Epidermal melanocyte (primary cell): ENCODE measurements around the gene POLR2E.
"Not testable (repeated sequence)": the region's sequence is repeated elsewhere in the genome, so short reads cannot be mapped to it uniquely, and the experiment has no call there.

Experiments used
- DNase-seq: peaks from one replicate; pipeline ENCODE4 v3.0.0; 2011; ENCODE audit warnings: low spot score; ENCODE audit not compliant: insufficient read length

POLR2E gene

DNA sequence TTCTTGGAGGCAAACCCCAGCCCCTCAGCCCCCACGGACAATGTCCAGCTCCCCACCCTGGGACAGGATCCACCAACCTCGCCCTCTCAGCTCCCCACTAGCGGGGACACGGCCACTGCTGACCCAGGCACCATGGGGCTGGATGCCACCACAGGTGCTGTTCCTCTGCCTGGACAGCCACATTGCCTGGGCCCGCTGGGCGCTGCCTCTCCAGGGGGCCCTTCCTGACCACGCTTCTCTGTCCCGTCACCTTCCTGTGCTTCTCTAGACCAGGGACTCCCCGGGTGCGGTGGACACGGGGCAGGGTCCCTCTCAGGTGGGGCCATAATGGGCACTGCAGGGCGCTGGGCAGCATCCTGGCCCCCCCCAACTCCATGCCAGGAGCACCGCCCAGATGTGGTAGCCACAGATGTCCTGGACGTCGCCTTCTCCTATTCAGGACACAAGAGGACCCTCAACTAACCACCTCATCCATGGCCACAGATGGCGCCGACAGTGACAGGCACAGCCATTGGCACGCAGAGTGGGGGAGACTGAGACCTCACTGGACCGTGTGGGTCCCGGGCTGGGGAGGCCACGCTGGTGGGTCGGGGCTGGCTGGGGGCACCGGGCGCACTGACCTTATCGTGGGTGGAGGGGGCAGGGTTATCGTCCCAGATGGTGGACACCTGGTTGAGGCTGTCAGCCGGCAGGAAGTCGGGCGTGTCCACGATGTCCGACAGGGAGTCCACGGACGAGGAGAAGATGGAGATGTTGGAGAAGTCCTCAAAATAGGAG, 32.0 kb upstream of the POLR2E start:
- DNase-seq: no peak

GRCh38 chr19:1125601-1126467, 30.7 kb upstream of the POLR2E start:
- DNase-seq: no peak

DNA sequence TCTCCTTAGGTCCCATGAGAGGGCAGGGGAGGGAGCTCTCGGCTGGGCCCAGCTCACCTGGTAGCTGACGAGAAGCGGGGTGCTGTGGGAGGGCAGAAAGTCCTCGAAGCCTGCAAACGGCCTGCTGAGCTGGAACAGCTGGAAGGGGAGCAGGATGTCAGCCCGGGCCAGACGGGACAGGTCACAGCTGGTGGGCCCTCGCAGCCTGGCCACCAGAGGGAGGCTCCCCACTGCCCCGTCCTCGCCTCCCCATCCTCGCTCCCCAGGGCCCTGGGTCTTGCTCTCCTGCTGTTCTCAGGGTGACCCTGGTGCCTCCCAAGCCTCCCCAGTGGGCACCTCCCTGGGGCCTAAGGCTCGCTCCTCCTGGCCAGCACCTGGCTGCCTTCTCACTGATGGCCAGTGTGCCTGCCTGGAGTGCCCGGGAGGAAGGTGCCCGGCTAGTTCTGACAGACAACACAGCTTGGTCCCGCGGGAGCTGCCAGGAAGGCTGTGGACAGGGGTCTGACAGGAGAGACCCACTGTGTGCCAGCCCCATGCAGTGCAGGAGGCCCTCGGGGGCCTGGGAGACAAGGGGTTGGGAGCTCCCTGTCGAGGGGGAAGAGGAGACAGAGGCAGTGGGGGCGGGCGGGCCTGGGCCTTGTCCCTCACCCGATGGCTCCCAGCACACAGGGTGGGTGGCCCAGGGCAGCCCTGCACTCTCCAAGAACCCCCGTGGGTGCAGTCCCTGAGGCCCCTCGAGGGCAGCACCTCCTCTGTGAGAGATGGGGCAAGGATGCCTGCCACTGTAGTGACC, 28.9 kb upstream of the POLR2E start:
- no peak for DNase-seq

DNA sequence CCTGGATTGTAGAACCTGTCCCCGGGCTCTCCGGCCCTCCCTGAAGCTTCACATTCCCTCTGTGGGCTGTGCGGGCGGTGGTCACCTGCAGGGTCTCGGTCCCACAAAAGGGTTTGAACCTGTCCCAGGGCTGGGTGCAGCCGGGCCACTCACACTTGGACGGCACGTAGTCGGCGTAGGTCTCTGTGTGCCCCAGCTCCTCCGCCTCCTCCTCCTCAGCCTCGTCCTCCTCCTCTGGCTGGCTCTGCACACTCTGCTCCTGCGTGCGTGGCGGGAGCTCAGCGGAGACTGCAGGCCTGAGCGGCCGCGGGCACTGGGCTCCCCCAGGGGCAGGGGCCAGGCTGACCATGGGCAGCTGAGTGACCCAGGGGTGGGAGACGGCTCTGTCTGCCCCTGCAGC, 28.2 kb upstream of the POLR2E start:
- no peak for DNase-seq

DNA sequence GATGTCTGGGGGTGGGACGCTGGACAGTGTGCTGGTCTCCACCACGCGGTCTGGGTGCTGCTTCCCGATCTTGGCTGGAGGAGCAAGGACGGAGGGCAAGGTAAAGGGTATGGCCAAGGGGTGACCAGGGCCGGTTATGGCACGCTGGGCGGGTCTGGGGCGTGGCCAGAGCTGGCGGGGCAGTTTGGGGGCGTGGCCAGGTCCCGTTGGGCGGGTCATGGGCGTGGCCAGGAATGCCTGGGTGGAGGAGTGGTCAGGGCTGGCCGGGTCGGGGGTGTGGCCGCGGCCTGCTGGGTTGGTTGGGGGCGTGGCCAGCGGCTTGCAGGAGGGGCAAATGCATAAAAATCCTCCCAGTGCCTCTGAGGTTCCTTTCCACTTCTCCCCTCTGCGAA, 27.8 kb upstream of the POLR2E start:
- DNase-seq: peak; percentile 54

DNA sequence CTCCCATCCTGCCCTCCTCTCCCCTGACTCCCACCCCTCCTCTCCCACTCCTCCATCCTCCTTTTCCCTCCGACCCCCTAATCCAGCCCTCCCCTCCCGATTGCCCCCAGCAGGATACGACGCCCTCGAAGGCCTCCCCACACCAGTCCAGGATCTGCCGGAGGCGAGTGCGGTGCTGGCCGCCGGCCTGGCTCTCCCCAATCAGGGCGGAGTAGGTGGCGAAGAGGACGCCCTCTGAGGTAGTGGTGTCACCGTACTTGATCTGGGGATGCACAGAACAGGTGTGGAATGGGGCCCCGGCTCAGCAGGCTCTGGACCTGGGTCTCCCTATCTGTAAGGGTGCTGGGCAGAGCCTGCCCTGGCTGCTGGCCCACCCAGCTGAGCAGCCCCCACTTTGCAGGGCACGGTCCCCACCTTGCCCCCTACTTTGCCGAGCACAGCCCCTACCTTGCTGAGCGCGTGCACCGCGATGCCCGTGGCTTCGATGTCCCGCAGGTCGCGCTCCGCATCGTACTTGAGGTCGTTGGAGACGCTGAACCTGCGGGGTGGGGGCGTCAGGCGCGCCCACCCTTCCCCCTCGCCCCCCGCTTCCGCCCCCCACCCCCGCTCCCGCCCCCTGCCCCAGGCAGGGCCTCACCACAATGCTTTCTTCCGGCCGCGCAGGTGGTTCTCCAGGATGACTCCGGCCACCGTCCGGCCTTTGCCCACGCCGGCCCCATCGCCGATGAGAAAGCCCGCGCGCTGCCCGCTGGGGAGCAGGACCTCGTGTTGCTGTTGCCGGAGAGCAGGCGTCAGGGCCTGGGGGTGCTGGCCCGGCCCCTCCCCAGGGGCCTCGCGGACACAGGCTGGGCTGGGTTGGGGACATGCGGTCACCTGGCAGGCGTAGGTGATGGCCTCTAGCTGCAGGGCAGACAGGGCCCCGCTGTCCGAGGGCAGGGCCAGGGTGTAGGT, 27.1 kb upstream of the POLR2E start:
- no peak for DNase-seq

- DNase-seq: no peak
Observed at GRCh38 chr19:1121395-1121794, 26.2 kb upstream of the POLR2E start.

DNA sequence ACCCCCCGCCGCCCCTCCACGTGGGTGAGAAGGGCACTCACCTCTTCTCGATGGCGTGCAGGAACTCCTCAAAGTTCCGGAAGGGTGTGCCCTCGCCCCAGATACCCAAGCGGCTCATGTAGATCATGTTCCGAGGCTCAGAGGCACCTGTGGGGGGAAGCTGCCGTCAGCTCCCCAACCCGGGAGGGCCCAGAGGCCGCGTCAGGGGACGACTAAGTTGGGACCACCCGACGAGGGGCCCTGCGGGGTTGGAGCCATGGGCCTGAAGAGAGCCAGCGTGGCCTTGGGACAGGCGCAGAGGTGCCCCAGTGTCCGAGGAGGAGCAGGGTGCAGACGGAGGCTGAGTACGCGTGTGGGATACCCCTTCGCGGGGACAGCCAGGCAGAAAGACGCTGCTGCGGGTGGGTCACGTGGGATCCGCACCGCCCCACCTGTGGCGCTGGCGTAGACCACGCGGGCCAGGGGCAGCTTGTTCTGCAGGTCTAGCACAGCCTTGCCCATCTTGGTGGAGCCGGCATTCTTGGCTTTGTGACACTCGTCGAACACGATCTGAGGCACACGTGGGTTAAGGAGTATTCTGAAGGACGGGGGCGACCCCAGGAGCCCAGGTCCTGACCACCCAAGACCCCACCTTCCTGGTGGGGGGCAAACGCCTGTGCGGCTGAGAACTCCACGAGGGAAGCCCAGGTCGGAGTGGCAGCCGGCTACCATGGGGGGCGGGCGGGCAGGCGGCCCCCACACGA, 24.5 kb upstream of the POLR2E start:
- DNase-seq: no peak

DNA sequence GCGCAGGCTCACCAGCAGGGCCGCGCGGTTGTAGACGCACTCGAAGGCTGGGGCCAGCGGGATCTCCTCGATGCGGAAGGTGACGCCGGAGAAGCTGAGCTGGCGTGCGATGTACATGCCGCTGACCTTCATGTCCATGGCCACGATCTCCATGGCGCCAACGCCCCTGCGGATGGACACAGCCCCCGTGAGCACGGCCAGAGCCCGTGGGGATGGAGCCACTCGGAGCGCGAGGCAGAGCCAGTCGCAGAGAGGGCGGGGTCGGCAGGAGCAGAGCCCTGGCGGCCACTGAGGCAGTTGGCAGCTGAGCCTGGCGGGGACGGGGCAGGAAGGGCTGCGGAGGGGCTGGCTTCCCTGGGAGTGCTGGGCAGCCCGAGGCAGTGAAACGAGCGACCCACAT, 23.8 kb upstream of the POLR2E start:
- no peak for DNase-seq

- no peak for DNase-seq
Observed at GRCh38 chr19:1117654-1118053, 22.5 kb upstream of the POLR2E start.

- no peak for DNase-seq
Observed at GRCh38 chr19:1116726-1117581, 21.8 kb upstream of the POLR2E start.

GRCh38 chr19:1115646-1116420, 20.7 kb upstream of the POLR2E start:
- DNase-seq: no peak

GRCh38 chr19:1114728-1115127, 19.6 kb upstream of the POLR2E start:
- DNase-seq: not testable (repeated sequence)

DNA sequence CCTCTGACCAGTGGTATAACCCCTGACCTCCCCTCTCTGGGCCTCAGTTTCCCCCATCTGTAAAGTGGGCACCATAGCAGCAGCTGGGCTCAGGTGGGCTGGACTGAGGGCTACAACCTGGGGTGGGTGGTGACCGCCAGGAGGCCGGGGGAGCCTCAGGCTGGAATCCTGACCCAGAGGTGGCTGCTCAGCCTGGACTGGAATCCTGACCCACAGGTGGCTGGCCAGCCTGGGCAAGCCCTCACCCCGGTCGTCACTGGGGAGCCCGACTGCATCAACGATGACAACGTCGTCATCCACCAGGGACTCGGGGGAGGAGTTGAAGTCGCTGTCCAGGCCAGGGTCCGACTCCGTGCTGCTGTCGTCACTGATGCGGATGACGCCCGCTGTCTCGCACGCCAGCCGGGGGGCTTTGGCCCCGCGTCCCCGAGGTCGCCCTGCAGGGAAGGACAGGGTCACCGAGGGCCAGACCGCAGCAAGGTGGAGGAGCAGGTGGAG, 18.9 kb upstream of the POLR2E start:
- no peak for DNase-seq

DNA sequence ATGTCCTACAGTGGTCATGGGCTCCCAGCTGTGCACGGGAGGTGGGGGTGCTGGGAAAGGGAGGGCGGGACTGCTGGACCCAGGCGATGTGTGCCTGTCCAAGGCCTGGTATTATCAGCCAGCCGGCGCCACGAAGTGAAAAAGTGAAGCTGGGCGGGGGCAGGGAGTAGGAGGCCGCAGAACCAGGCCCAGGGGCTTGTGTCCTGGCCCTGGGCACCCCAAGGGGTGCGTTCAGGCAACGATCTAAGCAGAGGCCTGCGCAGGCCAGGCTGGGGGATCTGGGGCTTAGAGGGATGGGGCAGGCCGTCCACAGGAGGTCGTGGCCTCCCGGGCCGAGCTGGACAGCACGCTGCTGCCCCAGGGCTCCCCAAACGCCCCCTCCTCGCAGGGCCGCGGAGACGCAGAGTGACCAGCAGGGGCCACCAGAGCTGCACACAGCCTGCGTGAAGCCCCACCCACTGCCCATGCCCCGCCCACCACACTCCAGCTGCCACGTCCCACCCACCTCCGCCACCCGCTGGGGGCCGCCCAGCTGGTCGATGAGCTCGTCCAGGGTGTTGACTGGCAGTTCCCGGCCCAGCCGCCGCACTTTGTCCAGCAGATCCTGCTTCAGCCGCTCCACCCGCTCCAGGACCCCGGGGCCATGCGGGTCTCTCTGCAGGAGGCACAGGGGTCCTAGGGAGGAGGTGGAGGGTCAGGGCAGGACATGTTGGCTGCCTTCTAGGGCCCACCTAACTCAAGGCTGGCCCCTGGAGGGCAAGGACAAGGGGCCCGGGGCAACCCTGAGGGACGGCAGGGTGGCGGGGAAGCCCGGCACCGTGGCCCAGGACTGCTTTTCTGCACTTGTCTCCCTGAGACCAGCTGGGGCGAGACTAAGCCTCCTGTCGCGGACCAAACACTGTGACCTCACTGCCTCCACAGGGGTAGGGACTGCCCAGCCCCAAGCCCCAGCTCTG, 18.1 kb upstream of the POLR2E start:
- DNase-seq: peak; percentile 100

DNA sequence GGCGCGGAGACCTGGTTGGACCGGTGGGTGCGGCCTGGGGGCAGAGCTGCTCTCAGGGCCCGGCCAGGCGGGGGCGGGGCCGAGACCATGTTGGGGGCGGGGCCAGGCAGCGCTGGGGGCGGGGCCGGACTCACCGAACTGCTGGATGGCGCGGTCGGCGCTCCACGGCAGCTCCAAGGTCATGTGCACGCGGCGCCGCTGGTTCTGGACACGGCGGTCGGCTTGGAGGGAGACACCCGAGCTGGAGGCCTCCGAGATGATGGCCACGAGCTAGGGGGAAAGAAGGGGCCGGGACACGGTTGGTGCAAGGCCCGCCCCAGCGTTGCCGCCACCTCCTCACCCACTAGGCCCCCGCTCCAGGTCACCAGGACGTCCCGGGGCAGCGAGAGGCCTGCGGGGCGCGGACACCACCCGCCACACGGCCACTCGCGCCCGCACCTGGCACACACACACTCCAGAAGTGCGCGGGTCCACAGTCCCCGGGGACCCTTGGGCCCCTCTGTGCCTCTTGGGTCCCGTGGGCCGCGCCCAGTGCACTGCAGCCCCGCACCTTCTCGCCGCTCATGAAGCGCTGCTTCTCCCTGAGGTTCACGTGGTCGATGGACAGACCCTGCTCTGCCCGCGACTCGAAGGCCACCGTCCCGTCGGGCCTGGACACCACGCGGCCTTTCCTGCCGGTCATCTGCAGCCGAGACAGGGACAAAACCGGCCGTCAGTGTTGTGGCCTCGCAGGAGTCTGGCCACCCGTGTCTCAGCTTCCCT, 17.3 kb upstream of the POLR2E start:
- DNase-seq: no peak
